GM19324 (cell line): Measurements from ENCODE around the gene TMEM174.

ENCODE experiments used
- ATAC-seq: cut with Tn5 transposase; IDR thresholded peaks from one replicate; pipeline ENCODE4 v1.9.1; 2021; ENCODE audit warnings: mild to moderate bottlenecking, moderate library complexity; ENCODE audit not compliant: unreplicated experiment, low FRiP score

TMEM174 gene

GRCh38 chr5:73172951-73173350 lies at the start of gene TMEM174:
Gene TMEM174, plus strand, starts transcription at chr5:73173193. Its CDS starts 51 bp downstream, at chr5:73173244.
- no peak for ATAC-seq

DNA sequence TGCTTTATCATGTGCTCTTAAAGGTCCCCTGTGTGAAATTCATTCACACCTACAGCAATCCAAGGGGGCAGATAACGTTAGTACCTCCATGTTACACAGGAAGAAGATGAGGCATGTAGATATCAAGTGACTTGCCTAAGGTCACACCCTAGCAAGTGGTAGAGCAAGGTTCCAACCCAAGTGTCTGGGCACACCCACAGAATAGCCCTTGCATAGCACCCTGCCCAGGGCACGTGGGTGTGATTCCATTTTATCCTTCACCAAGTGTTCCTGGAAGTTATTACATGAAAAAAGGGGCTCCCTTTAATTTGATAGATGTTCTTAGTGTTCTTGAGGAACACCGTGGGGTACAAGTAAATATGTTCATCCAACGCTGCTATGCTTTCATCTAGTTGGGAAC lies 47.7 kb upstream of the TMEM174 start:
- no peak for ATAC-seq

- ATAC-seq, result no peak
Observed at GRCh38 chr5:73126381-73126780, 46.6 kb upstream of the TMEM174 start.

GRCh38 chr5:73126957-73127356 lies 46.0 kb upstream of the TMEM174 start:
- ATAC-seq, result no peak

DNA sequence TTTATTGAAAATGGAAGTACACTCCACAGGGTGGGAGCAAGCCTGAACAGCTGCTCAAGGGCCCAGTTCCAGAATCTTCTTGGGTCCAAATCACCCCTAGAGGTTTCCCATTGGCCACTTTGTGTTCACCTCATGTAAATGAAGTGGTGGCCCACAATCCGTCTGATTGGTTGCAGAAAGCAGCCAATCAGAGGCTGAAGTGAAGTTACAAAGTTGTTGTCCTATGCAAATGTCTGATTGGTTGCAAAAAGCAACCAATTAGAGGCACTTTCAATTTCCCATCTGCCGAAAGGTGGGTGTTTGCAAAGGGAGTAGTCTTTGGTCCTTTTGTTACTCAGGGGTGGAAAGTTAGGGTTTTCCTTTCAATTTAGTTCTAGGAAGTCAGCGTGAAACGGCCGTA lies 43.9 kb upstream of the TMEM174 start:
- ATAC-seq, result no peak

- no peak for ATAC-seq
Observed at GRCh38 chr5:73130811-73131210, 42.2 kb upstream of the TMEM174 start.

- ATAC-seq, result no peak
Observed at GRCh38 chr5:73131711-73132425, 41.1 kb upstream of the TMEM174 start.

GRCh38 chr5:73132759-73133158 lies 40.2 kb upstream of the TMEM174 start:
- ATAC-seq, result no peak

DNA sequence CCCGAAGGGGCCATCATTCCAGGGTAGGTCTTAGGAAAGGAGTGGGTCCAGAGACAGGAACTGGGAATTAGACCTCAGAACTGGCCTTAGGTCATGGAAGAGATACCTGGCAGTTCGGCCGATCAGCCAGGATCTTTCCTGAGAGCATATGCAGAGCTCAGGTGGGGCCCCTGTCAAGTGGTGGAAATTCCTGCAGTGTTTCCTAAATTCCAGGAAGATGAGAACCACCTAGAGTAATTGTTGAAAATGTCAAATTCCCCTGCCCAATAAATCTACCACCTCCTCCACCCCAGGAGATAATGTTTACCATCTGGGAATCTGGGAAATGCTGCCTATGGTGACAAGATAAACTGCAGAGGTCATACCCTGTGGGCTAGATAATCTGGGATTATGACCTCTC lies 38.0 kb upstream of the TMEM174 start:
- no peak for ATAC-seq

DNA sequence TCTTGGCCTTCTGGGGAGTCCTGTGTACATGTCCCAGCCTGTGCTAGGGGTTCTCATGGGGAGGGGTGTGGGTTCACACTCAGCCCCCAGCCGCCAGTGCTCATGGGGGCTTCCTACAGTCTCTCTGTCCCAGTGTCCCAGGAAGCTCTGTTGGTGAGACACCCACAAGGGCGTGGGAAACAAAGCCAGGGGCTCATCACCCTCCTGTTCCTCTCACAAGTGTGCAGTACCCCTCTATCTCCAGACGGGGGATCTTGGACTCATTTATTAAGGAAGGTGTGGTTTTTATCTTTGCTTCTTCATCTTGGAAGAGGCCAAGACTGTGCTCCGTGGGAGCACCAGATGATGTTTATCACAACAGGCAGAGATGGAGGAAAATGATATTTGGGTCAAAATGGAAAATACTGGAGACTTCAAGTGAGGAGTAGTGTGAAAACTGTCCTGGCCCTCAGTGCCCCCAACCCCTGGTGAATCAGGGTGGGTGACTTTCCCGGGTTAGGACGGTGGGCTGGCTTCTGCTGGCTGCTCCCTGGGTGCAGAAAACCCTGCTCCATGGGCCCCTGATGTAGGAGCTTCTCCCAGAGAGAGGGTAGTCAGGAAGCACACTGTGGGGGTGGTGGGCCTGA lies 37.5 kb upstream of the TMEM174 start:
- ATAC-seq, result no peak

- ATAC-seq, result no peak
Observed at GRCh38 chr5:73136055-73136562, 36.9 kb upstream of the TMEM174 start.

DNA sequence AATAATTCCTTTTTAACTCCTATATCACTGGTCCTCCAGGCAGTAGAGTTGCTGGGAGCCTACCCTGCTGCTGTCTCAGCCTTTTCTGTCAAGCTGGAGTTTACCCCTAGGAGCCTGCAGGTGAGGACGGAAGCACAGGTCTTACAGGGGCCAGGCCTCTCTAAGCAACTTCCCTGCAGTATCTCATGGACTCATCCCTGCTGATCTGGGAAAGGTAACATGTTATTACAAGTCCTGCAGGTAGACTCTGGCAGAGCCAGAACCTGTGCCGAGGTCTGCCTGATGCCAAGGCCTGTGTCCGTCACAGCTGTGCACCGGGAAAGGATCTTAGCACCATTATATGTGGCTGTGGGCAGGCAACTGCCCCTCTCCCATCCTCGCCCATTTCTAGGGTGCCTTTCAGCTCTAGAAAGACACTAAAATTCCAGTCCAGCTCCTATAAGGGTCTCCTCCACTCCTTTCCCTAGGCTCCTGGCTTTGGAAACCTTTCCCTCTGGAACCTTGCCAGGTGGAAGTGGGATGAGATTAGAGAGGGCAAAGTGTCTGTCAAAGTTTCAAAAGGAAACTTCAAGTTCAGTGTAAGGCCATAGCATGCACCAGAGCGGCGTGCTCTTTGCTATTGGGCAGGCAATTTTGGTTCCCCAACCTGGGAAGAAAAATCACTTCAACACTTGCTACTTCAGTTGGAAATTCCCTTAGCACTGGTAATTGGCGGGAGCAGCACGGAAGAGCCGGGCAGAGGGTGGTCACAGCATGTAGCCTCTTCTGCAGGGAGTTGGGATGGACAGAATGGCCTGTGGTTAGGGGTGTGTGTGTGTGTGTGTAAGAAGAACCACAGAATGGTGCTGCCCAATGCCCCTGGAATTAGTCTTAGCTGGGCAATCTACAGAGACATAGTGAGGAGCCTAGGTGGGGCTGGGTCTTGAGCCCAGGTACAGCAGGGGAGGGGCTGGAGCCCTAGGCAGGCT lies 35.1 kb upstream of the TMEM174 start:
- no peak for ATAC-seq

DNA sequence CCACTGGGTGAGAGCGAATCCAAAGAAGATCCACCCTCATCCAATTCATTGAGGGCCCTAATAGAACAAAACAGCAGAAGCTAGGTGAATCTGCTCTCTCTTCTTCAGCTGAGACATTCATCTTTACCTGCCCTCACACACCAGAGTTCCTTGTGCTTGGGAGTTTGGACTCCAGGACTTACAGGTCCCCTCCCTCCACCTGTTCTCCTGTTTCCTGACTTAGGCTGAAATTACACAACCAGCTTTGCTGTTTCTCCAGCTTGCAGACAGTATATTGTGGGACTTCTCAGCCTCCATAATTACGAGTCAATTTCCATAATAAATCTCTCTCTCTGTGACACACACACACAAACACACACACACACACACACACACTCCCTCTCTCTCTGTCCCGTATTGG lies 33.5 kb upstream of the TMEM174 start:
- no peak for ATAC-seq

DNA sequence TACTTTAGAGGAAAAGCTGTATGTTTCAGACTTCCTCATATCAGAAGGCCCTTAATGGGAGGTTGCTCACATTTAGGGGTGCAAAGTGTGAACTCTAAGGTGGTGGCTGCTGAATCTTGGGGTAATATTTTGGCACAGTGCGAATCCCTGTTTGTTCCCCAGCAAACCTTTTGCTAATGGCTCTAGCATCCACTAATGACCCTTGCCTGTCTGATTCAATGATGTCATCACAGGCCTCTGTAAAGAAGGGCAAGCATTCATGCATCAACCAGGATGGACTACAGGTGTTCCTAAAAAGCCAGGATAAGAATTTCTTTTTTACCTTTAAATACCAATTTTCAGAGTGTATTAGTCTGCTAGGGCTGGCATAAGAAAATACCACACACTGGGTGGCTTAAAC lies 32.2 kb upstream of the TMEM174 start:
- no peak for ATAC-seq

DNA sequence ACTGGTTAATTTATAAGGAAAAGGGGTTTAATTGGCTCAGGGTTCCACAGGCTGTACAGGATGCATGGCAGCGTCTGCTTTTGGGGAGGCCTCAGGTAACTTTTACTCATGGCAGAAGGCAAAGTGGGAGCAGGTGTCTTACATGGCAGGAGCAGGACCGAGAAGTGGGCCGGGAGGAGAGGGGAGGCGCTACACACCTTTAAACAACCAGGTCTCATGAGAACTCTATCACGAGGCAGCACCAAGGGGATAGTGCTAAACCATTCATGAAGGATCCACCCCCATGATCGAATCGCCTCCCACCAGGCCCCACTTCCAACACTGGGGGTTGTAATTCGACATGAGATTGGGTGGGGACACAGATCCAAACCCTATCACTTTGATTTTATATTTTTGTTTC lies 31.0 kb upstream of the TMEM174 start:
- ATAC-seq, result no peak

DNA sequence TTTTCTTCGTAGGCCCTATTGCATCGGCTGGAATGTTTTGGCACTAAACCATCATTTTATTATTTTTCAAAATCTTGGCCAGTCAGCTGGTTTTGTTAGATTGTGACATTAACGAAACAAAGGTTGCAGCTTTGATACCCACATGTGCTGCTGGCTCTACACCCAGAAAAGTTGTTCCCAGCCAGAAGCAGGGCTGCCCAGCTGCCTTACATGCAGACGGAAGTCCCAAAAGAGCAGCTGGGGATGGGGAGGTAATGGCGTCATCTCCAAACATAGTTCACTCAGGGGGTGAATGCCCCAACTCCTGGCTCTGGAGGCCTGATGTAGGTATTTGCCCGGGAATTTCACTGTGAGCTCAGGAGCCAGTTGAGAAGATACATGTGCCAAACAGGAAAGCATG lies 29.3 kb upstream of the TMEM174 start:
- no peak for ATAC-seq

DNA sequence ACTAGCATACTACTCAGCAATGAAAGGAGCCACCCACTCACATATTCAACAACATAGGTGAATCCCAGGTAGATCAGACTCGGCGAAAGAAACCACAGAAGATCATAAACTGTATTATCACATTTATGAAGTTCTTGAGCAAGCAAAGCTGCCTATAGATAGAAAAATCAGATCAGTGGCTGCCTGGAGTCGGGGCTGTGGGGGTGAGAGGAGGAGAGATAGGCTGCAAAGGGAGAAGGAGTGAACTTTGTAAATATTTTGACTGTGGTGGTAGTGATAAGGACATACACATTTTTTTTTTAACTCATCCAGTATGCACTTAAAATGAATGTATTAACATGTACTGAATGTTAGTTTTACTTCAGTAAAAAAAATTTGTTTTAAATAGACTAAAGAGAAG lies 23.5 kb upstream of the TMEM174 start:
- no peak for ATAC-seq

- no peak for ATAC-seq
Observed at GRCh38 chr5:73150876-73151275, 22.1 kb upstream of the TMEM174 start.

DNA sequence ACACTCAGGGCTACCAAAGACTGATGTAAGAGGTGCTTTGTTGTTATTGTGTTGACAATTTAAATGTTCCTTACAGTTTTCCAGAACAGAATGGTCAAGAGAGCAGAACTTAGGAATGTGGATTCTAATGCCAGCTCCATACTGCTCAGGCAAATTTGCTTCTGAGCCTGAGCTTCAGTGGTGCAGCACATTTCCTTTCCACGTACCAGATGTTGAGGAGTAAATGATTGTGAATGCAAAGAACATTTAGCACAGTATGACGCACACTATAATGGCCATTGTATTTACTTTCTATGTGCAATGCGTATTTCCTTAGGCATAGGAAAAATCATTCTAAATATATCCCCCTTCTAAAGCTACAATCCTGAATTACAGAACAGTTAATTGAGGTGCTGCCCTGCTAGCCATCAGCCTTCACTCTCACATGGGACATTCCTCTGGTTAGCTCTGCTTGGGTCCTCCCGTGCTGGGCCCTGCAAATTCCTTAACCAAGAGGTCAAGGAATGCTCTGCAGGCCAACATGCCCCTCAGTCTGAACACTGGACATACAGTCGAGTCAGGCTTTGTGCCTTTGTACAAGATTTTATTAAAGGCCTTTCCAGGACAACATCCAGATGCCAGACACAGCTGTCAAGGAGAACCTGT lies 21.1 kb upstream of the TMEM174 start:
- ATAC-seq, result no peak
